WTC11 (cell line): ENCODE measurements around the gene MRPL52.

Source experiments
- AFF4 ChIP-seq: sonication (generic); formaldehyde crosslinking; IDR thresholded peaks from 2 replicates; pipeline ENCODE4 v1.8.1; 2023; ENCODE audit warnings: mild to moderate bottlenecking, missing genetic modification reagents, borderline replicate concordance
- ATF6 ChIP-seq: sonication (generic); formaldehyde crosslinking; IDR thresholded peaks from 2 replicates; pipeline ENCODE4 v1.8.1; 2023; ENCODE audit warnings: mild to moderate bottlenecking, missing genetic modification reagents
- CREB1 ChIP-seq: sonication (generic); formaldehyde crosslinking; IDR thresholded peaks from 2 replicates; pipeline ENCODE4 v1.8.0; 2023; ENCODE audit warnings: mild to moderate bottlenecking, missing genetic modification reagents
- CTCF ChIP-seq: fragments of 200-600 bp; IDR thresholded peaks from 2 replicates; pipeline ENCODE4 v1.8.0; 2022; ENCODE audit warnings: antibody characterized with exemption
- E2F5 ChIP-seq: sonication (generic); formaldehyde crosslinking; IDR thresholded peaks from 2 replicates; pipeline ENCODE4 v1.8.1; 2022; ENCODE audit warnings: mild to moderate bottlenecking, moderate library complexity, missing genetic modification reagents
- FOXK1 ChIP-seq: sonication (generic); formaldehyde crosslinking; IDR thresholded peaks from 2 replicates; pipeline ENCODE4 v1.8.0; 2022; ENCODE audit warnings: mild to moderate bottlenecking, moderate library complexity, missing genetic modification reagents
- JUN ChIP-seq: sonication (generic); formaldehyde crosslinking; IDR thresholded peaks from 2 replicates; pipeline ENCODE4 v1.8.0; 2023; ENCODE audit warnings: mild to moderate bottlenecking, missing genetic modification reagents
- MYBL2 ChIP-seq: sonication (generic); formaldehyde crosslinking; IDR thresholded peaks from 2 replicates; pipeline ENCODE4 v1.8.1; 2023; ENCODE audit warnings: mild to moderate bottlenecking, moderate library complexity, missing genetic modification reagents
- NR1H2 ChIP-seq: sonication (generic); formaldehyde crosslinking; IDR thresholded peaks from 2 replicates; pipeline ENCODE4 v1.9.0; 2021; ENCODE audit warnings: mild to moderate bottlenecking, moderate library complexity, missing genetic modification reagents
- OVOL2 ChIP-seq: fragments of 250-450 bp; sonication (Bioruptor Pico); IDR thresholded peaks from 2 replicates; pipeline ENCODE4 v1.9.0; 2021; ENCODE audit warnings: mild to moderate bottlenecking, borderline replicate concordance
- USF2 ChIP-seq: sonication (generic); formaldehyde crosslinking; IDR thresholded peaks from 2 replicates; pipeline ENCODE4 v1.8.1; 2023; ENCODE audit warnings: mild to moderate bottlenecking, missing genetic modification reagents, moderate library complexity
- ZNF281 ChIP-seq: sonication (generic); formaldehyde crosslinking; IDR thresholded peaks from 2 replicates; pipeline ENCODE4 v1.8.0; 2023; ENCODE audit warnings: mild to moderate bottlenecking, missing genetic modification reagents
- ZNF512 ChIP-seq: sonication (generic); formaldehyde crosslinking; IDR thresholded peaks from 2 replicates; pipeline ENCODE4 v1.8.1; 2022; ENCODE audit warnings: missing genetic modification reagents, borderline replicate concordance

- TF ChIP-seq CTCF (no peak), MYBL2 (CRISPR knock-in tag) (no peak), E2F5 (no peak), ZNF512 (CRISPR knock-in tag) (no peak), ATF6 (CRISPR knock-in tag) (no peak), FOXK1 (CRISPR knock-in tag) (no peak), CREB1 (CRISPR knock-in tag) (no peak), JUN (CRISPR knock-in tag) (no peak), OVOL2 (CRISPR knock-in tag) (no peak), ZNF281 (CRISPR knock-in tag) (no peak), NR1H2 (CRISPR knock-in tag) (no peak), USF2 (no peak), AFF4 (CRISPR knock-in tag) (no peak)
Measured at GRCh38 chr14:22824711-22825359, 4.9 kb upstream of the MRPL52 start.
